Neural crest cell (in vitro differentiated cells): ENCODE results near the gene C10orf105. TPM values are rescaled to one million over a fixed set of nuclear protein-coding genes. Genes with fewer than 3 reads are reported as not detected.
A peak's percentile ranks its signal among the peaks of the same experiment; 100 is the strongest.

ENCODE experiments used
- DNase-seq: peaks from one replicate; pipeline ENCODE4 v3.0.0; 2021; ENCODE audit warnings: low read depth, mixed read lengths, low spot score
- H3K27ac Mint-ChIP-seq: one replicate; pipeline ENCODE4 v1.8.0; 2021; ENCODE audit warnings: mild to moderate bottlenecking, mixed read lengths; ENCODE audit not compliant: unreplicated experiment
- H3K27me3 Mint-ChIP-seq: 2 replicates; pipeline ENCODE4 v1.8.0; 2021; ENCODE audit warnings: low read depth, mild to moderate bottlenecking, mixed read lengths
- H3K36me3 Mint-ChIP-seq: 2 replicates; pipeline ENCODE4 v1.8.0; 2021; ENCODE audit warnings: low read depth, mild to moderate bottlenecking, mixed read lengths
- H3K4me1 Mint-ChIP-seq: 2 replicates; pipeline ENCODE4 v1.8.0; 2021; ENCODE audit warnings: mixed read lengths
- H3K4me3 Mint-ChIP-seq: one replicate; pipeline ENCODE4 v1.8.0; 2021; ENCODE audit warnings: mild to moderate bottlenecking, mixed read lengths
- H3K9me3 Mint-ChIP-seq: 2 replicates; pipeline ENCODE4 v1.8.0; 2021; ENCODE audit warnings: mixed read lengths
- CTCF ChIP-seq: fragments of 200-600 bp; sonication (generic); conservative IDR thresholded peaks from 2 replicates; pipeline ENCODE4 v1.5.0; 2021; ENCODE audit warnings: antibody characterized with exemption, mild to moderate bottlenecking
- total RNA-seq: library from RNA; stranded (reverse); gene quantifications from 2 replicates; pipeline ENCODE4 v1.2.1, GENCODE V29; 2021

Gene C10orf105
- total RNA-seq, 1 donor from 2014 or later, result 0.12 TPM

- Mint-ChIP-seq H3K36me3 (no peaks in the 10 kb centered on the region), H3K27ac (peak overlapping the region; percentile 50), H3K4me1 (peaks cover 4% of the 10 kb centered on the region), H3K4me3 (no peak overlapping the region), H3K9me3 (no peaks in the 10 kb centered on the region), H3K27me3 (no peaks in the 10 kb centered on the region)
- no peak for DNase-seq
- TF ChIP-seq CTCF, result no peak
Observed at GRCh38 chr10:71715860-71716259, 3.7 kb downstream of the C10orf105 start.

GRCh38 chr10:71715026-71715425 is 4.6 kb downstream of the C10orf105 start:
- H3K4me1 Mint-ChIP-seq, result peaks cover 4% of the 10 kb centered on the region
- DNase-seq, result no peak
- no peak overlapping the region for H3K4me3 Mint-ChIP-seq
- H3K36me3 Mint-ChIP-seq, result no peaks in the 10 kb centered on the region
- no peaks in the 10 kb centered on the region for H3K27me3 Mint-ChIP-seq
- TF ChIP-seq CTCF, result no peak
- H3K27ac Mint-ChIP-seq, result no peak overlapping the region
- H3K9me3 Mint-ChIP-seq, result no peaks in the 10 kb centered on the region

- H3K4me1 Mint-ChIP-seq, result peaks cover 4% of the 10 kb centered on the region
- H3K9me3 Mint-ChIP-seq, result no peaks in the 10 kb centered on the region
- no peak for TF ChIP-seq CTCF
- no peak overlapping the region for H3K27ac Mint-ChIP-seq
- H3K36me3 Mint-ChIP-seq, result no peaks in the 10 kb centered on the region
- no peaks in the 10 kb centered on the region for H3K27me3 Mint-ChIP-seq
- DNase-seq, result no peak
- no peak overlapping the region for H3K4me3 Mint-ChIP-seq
Observed at GRCh38 chr10:71714592-71714991, 5.0 kb downstream of the C10orf105 start.

DNA sequence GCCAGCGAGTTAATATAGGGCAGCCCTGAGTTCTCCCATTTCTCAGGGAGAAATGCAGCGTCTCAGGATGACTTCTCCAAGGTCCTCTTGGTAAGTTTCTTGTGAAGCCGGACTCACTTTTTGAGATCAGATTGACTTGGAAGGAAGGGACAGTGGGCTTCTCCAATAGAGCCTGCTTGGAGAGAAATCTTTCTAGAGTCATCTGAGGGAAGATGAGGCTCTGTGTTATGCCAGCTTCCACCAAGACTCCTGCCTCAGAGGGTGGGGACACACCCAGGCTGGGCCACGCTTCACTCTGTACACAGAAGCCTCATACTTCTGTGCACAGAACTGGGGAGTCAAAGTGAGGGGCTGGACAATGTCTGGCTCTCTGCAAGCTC is 5.6 kb downstream of the C10orf105 start:
- Mint-ChIP-seq H3K27ac (peak overlapping the region; percentile 71), H3K9me3 (no peaks in the 10 kb centered on the region), H3K36me3 (no peaks in the 10 kb centered on the region), H3K4me3 (no peak overlapping the region), H3K4me1 (peaks cover 4% of the 10 kb centered on the region), H3K27me3 (no peaks in the 10 kb centered on the region)
- no peak for TF ChIP-seq CTCF
- no peak for DNase-seq

DNA sequence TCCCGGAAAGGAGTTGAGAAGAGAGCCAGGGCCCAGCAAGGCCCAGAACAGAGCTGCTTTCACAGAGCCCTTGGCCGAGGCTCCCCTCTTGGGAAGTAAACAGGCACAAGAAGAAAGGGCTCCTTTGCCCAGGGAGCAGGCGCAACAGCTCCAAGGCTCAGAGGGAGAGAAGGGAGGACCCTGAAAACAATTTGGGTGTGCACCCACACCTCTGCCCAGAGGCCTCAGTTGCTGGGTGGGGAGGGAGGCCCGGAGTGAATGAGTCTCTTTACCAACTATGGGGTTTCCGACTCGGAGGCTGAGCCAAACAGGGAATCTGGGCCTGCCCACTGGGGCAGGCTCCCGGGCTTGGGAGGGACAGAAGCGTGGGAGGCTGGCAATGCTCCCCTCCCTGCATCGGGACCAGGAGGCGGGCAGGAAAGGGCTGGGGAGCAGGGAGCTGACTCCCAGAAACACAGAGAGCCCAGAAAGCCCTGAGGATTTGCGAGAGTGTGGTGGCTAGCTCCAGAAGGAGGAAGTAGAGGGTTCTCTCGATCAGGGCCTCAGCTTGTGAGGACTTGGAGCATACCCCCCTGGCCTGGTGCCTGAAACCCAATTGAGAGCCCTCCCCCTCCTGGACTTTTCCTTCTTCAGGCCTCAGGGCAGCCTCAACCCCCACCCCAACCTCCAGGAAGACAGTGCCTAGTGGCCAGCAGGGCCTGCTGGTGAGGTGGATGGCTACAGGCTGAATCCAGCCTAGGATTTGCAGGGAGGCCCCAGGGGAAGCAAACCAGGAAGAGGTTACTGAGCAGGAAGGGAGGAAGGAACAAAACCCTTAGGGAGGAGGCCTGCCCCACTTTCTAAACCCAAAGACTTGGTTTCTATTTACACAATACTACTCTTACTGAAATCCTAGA is 6.2 kb downstream of the C10orf105 start:
- no peak for DNase-seq
- Mint-ChIP-seq H3K27me3 (no peaks in the 10 kb centered on the region), H3K27ac (peak overlapping the region; percentile 71), H3K4me1 (peaks cover 4% of the 10 kb centered on the region), H3K36me3 (no peaks in the 10 kb centered on the region), H3K4me3 (no peak overlapping the region), H3K9me3 (no peaks in the 10 kb centered on the region)
- no peak for TF ChIP-seq CTCF
